Right lobe of liver (tissue), 4 donors: ENCODE data around the gene PEAK1.

Source experiments
- CTCF ChIP-seq, 4 donors: fragments of 200-600 bp in 3 of 4; fragments of 450-650 bp in 1 of 4; IDR thresholded peaks; one replicate each; pipeline versions ENCODE4 v1.5.1 to v1.8.0; 2016 to 2022; ENCODE audit warnings: antibody characterized with exemption in 4 of 4, mild to moderate bottlenecking in 2 of 4
- POLR2A ChIP-seq: fragments of 450-650 bp; IDR thresholded peaks from one replicate; pipeline ENCODE4 v1.6.1; 2017; ENCODE audit warnings: antibody characterized with exemption, mild to moderate bottlenecking
- donor health status: DM: no; HTN: no; CAD: no.
- donor health status: DM: no; HTN: no; CAD: no.
- donor health status: DM: no; HTN: yes; CAD: no.

DNA sequence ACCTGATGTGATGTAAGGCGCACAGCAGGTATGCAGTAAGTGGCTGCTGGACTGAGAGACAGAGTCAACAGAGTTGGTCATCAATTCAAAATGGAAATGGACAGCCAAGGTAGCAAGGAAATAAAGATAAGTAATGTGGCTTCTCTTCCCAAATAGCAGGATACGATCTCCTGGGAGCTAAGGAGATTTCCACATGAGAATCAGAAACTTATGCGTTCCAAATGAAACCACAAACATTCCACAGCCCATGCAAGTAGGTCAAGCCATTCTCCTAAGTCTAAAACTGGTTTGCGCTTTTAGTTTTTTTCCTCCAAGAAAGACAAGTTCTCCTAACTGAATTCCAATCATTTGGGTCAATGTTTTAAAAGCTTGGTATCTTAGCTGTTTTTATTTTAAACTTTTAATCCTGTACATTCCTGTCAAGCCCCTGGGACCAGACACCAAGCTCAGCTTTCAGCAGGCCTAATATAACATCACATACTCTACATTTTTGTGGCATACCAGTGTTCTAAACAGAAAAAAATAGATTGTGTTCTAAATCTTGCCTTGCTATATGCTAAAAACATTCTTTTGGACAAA, 275.3 kb downstream of the PEAK1 start:
- TF ChIP-seq CTCF (IDR thresholded peaks at IDR 0.05): no peak
- TF ChIP-seq POLR2A: no peak
